GM10266 (cell line): ENCODE data around the gene PTPRN2.

Source experiments
- DNase-seq: peaks from one replicate; pipeline ENCODE4 v3.0.0; 2012; ENCODE audit errors: extremely low spot score
- CTCF ChIP-seq: IDR thresholded peaks from 2 replicates; pipeline ENCODE4 v1.5.1; 2012; ENCODE audit warnings: mild to moderate bottlenecking, low read depth; ENCODE audit not compliant: control insufficient read depth, insufficient read depth; ENCODE audit errors: missing control alignments

The PTPRN2 gene

DNA sequence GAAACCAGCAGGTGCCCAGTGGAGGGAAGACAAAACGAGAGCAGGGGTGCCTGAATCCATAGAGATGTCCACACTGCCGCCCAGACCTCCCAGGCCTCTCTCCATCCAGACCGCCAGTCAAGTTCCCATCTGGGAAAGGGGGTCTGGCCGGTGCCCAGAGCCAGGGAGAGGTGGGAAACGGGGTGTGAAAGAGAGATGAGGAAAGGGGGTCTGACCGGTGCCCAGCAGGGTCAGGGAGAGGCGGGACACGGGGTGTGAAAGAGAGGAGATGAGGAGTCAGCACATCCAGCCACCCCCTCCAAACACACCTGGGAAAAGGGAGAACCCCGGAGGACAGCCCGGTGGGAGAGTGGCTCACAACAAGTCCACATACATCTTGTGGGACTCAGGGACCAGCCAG is 185.8 kb downstream of the PTPRN2 start:
- no peak for DNase-seq
- TF ChIP-seq CTCF, result no peak

- no peak for DNase-seq
Observed at GRCh38 chr7:158401295-158401694, 186.3 kb downstream of the PTPRN2 start.

GRCh38 chr7:158400601-158401225 is 186.9 kb downstream of the PTPRN2 start:
- no peak for TF ChIP-seq CTCF
- DNase-seq, result no peak

More at GRCh38 chr7:158401295-158401694, 186.3 kb downstream of the PTPRN2 start:
- TF ChIP-seq CTCF, result no peak

GRCh38 chr7:158399762-158400161 is 187.9 kb downstream of the PTPRN2 start:
- no peak for DNase-seq
- TF ChIP-seq CTCF, result no peak

- no peak for DNase-seq
- no peak for TF ChIP-seq CTCF
Observed at GRCh38 chr7:158398750-158399149, 188.9 kb downstream of the PTPRN2 start.

GRCh38 chr7:158397885-158398284 is 189.7 kb downstream of the PTPRN2 start:
- DNase-seq, result no peak
- TF ChIP-seq CTCF, result no peak

DNA sequence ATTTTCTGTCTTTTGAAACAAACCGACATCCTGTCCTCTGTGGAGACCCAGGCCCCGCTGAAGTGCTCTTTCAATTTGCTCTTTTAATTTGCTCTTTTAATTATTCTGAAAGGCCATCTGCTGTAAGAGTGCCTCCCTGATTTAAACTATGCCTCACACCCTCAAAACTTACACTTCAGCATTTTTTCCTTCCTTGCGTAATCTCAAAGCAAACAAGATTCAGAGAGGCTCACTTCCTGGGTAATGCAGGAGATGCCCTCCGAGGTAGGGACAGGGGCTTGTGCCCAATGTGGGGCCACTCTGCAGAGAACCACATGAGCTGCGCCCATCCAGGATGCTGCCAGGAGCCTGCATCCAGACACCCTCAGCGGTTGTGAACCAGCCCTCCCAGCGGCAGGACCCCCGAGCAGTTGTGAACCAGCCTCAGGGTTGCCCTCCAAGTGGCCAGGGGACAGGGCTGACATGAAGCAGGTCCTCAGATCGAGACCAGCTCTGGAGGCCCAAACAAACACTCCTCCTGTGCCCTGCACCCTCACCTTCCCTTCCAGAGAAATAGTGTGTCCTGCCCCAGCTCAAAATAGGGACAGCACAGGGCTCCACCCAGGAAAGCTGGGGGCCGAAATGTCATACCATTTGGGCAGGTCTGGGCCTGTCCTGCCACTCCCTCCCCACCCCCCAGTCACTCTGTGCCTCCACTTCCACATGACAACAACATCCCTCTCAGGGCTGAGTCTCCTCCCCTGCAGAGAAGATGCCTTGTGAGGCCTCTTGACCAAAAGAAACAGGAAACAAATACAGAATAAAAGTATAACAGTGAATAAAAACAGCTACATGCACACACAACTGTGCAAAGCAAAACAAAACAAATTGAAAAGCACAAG is 190.4 kb downstream of the PTPRN2 start:
- TF ChIP-seq CTCF, result no peak
- DNase-seq, result no peak
